Neural progenitor cell (in vitro differentiated cells): ENCODE results near the gene LRP5. TPM values are rescaled to one million over a fixed set of nuclear protein-coding genes. Genes with fewer than 3 reads are reported as not detected.

Source experiments
- DNase-seq: peaks from one replicate; pipeline ENCODE4 v3.0.0-alpha.2; 2016; ENCODE audit warnings: low spot score
- H2AFZ ChIP-seq: fragments of 200-600 bp; sonication (generic); replicated peaks from 2 replicates; pipeline ENCODE4 v1.6.1; 2016; ENCODE audit warnings: antibody characterized with exemption
- H3F3A ChIP-seq: fragments of 200-600 bp; sonication (generic); 2 replicates; pipeline ENCODE4 v1.6.1; 2016; ENCODE audit warnings: antibody characterized with exemption, low read depth
- H3K27ac ChIP-seq: fragments of 200-600 bp; sonication (generic); 2 replicates; pipeline ENCODE4 v1.5.1; 2016; ENCODE audit warnings: mild to moderate bottlenecking
- H3K27me3 ChIP-seq: fragments of 200-600 bp; sonication (generic); 2 replicates; pipeline ENCODE4 v1.6.1; 2016; ENCODE audit warnings: mild to moderate bottlenecking, moderate library complexity
- H3K36me3 ChIP-seq: fragments of 200-600 bp; sonication (generic); 2 replicates; pipeline ENCODE4 v1.5.1; 2016
- H3K4me1 ChIP-seq: fragments of 200-600 bp; sonication (generic); 2 replicates; pipeline ENCODE4 v1.6.1; 2016; ENCODE audit warnings: mixed run types
- H3K4me2 ChIP-seq: fragments of 200-600 bp; sonication (generic); 2 replicates; pipeline ENCODE4 v1.6.1; 2016
- H3K4me3 ChIP-seq: fragments of 200-600 bp; sonication (generic); 2 replicates; pipeline ENCODE4 v1.5.1; 2016
- H3K79me2 ChIP-seq: fragments of 200-600 bp; sonication (generic); 2 replicates; pipeline ENCODE4 v1.6.1; 2016; ENCODE audit warnings: low read depth
- H3K9ac ChIP-seq: fragments of 200-600 bp; sonication (generic); 2 replicates; pipeline ENCODE4 v1.6.1; 2016
- H3K9me3 ChIP-seq: fragments of 200-600 bp; sonication (generic); 2 replicates; pipeline ENCODE4 v1.5.1; 2016; ENCODE audit warnings: low read depth
- H4K20me1 ChIP-seq: fragments of 200-600 bp; sonication (generic); 2 replicates; pipeline ENCODE4 v1.6.1; 2016; ENCODE audit warnings: low read depth
- H3K27ac Mint-ChIP-seq: 3 replicates; pipeline ENCODE4 v1.8.0; 2021; ENCODE audit warnings: mixed read lengths
- H3K27me3 Mint-ChIP-seq: 2 replicates; pipeline ENCODE4 v1.8.0; 2022; ENCODE audit warnings: low read depth, mild to moderate bottlenecking, inconsistent platforms, moderate library complexity, mixed read lengths; ENCODE audit not compliant: insufficient read depth
- H3K36me3 Mint-ChIP-seq: 3 replicates; pipeline ENCODE4 v1.8.0; 2021; ENCODE audit warnings: mixed read lengths
- H3K4me1 Mint-ChIP-seq: 3 replicates; pipeline ENCODE4 v1.8.0; 2021; ENCODE audit warnings: mixed read lengths
- H3K4me3 Mint-ChIP-seq: 3 replicates; pipeline ENCODE4 v1.8.0; 2021; ENCODE audit warnings: mild to moderate bottlenecking, moderate library complexity, mixed read lengths
- H3K9me3 Mint-ChIP-seq: 3 replicates; pipeline ENCODE4 v1.8.0; 2020; ENCODE audit warnings: mixed read lengths
- EZH2 ChIP-seq: fragments of 200-600 bp; sonication (generic); IDR thresholded peaks from 2 replicates; pipeline ENCODE4 v1.6.1; 2017; ENCODE audit warnings: antibody characterized with exemption, mild to moderate bottlenecking, moderate library complexity
- EZH2phosphoT487 ChIP-seq: fragments of 200-600 bp; sonication (generic); IDR thresholded peaks from 2 replicates; pipeline ENCODE4 v1.6.1; 2017; ENCODE audit warnings: antibody characterized with exemption
- total RNA-seq: library from RNA; depleted of rRNA; stranded (reverse); fragments of >200 nt; gene quantifications from 2 replicates; pipeline ENCODE4 v1.2.3, GENCODE V29; 2015; ENCODE audit warnings: low replicate concordance
- TF ChIP-seq, protein P1 (sequence below): fragments of 200-600 bp; sonication (generic); IDR thresholded peaks from 2 replicates; pipeline ENCODE4 v1.5.1; 2017; ENCODE audit warnings: antibody characterized with exemption, mild to moderate bottlenecking

Gene LRP5
- total RNA-seq, 1 donor from 2014 or later = 7.3 TPM

DNA sequence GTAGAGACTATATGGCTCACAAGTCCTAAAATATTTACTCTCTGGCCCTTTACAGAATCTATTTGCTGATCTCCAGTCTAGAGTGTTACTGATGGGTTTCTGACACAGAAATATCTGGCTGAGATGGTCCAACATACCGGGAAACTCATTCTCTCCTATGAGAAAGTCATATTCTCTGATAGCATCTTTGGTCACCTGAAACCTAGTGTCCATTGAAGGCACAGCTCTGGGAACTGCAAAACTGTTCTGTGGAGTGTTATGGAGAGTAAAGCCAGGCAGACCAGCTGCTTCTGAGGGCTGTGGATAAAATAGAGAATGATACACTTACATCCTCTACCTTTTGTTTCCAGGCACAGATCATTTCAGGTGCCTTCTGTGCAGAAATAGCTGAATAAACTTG lies 38.1 kb upstream of the LRP5 start:
- peaks cover 25% of the 10 kb centered on the region for H3K4me1 Mint-ChIP-seq
- no peak overlapping the region for H3K4me2 ChIP-seq
- H3K9me3 ChIP-seq = no peaks in the 10 kb centered on the region
- H4K20me1 ChIP-seq = no peaks in the 10 kb centered on the region
- H3K4me1 ChIP-seq = peaks cover 5% of the 10 kb centered on the region
- no peaks in the 10 kb centered on the region for H3K27me3 Mint-ChIP-seq
- no peaks in the 10 kb centered on the region for H3K27me3 ChIP-seq
- TF ChIP-seq EZH2phosphoT487 (no peak), EZH2 (no peak)
- TF ChIP-seq, protein P1, sequence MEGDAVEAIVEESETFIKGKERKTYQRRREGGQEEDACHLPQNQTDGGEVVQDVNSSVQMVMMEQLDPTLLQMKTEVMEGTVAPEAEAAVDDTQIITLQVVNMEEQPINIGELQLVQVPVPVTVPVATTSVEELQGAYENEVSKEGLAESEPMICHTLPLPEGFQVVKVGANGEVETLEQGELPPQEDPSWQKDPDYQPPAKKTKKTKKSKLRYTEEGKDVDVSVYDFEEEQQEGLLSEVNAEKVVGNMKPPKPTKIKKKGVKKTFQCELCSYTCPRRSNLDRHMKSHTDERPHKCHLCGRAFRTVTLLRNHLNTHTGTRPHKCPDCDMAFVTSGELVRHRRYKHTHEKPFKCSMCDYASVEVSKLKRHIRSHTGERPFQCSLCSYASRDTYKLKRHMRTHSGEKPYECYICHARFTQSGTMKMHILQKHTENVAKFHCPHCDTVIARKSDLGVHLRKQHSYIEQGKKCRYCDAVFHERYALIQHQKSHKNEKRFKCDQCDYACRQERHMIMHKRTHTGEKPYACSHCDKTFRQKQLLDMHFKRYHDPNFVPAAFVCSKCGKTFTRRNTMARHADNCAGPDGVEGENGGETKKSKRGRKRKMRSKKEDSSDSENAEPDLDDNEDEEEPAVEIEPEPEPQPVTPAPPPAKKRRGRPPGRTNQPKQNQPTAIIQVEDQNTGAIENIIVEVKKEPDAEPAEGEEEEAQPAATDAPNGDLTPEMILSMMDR = no peak
- peaks cover 8% of the 10 kb centered on the region for H3F3A ChIP-seq
- no peak overlapping the region for H3K27ac Mint-ChIP-seq
- no peak overlapping the region for H3K27ac ChIP-seq
- no peaks in the 10 kb centered on the region for H3K36me3 ChIP-seq
- no peaks in the 10 kb centered on the region for H3K9me3 Mint-ChIP-seq
- H3K36me3 Mint-ChIP-seq = no peaks in the 10 kb centered on the region
- peak overlapping the region; percentile 66 for H3K4me3 Mint-ChIP-seq
- H2AFZ ChIP-seq = no peak overlapping the region
- H3K9ac ChIP-seq = no peak overlapping the region
- no peak overlapping the region for H3K4me3 ChIP-seq
- no peak for DNase-seq
- peaks cover 32% of the 10 kb centered on the region for H3K79me2 ChIP-seq

DNA sequence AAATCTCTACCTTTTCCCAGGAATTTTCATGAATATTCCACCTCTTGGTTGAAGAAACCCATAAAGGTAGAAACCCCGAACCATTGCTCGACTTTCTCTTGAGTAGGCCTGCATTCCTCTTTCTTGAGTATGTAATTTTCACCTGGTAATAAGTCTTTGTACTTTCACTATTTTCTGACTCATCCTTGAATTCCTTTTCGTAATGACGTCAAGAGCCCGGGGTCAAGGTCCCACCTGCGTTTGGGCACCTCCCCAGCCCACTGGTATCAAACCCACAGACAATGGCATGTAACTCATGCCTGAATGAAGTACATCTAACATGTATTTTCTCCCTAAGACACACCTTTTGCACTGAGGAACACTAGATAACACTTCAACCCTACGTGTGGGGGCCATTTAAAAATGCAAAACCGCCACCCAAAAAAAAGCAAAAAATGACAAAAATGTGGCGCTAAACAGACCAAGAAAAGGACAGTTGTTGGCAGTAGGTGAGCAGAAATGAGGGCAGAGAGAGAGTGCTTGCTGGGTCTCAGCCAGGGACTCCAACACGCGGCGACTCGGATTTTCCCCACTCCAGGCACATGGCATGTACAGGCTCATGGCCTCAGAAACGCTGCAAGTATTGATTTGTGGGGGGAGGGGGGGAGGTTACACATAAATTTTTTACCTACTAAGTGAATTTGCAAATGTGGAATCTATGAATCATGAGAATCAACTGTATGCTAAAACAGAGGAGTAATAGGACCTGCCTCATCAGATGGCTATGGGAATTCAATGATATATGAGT lies 36.5 kb upstream of the LRP5 start:
- Histone ChIP-seq H3K27ac (no peak overlapping the region), H3K4me2 (no peak overlapping the region), H3K36me3 (no peaks in the 10 kb centered on the region), H3K4me1 (peaks cover under 1% of the 10 kb centered on the region), H3K9me3 (no peaks in the 10 kb centered on the region), H3K9ac (no peak overlapping the region), H3K79me2 (peaks cover 16% of the 10 kb centered on the region), H3K4me3 (no peak overlapping the region), H4K20me1 (no peaks in the 10 kb centered on the region), H3F3A (peaks cover 8% of the 10 kb centered on the region), H3K27me3 (no peaks in the 10 kb centered on the region), H2AFZ (no peak overlapping the region)
- TF ChIP-seq EZH2phosphoT487 = no peak
- TF ChIP-seq EZH2 = no peak
- TF ChIP-seq, protein P1 = no peak
- no peaks in the 10 kb centered on the region for H3K36me3 Mint-ChIP-seq
- H3K27ac Mint-ChIP-seq = no peak overlapping the region
- H3K27me3 Mint-ChIP-seq = no peaks in the 10 kb centered on the region
- DNase-seq = no peak
- H3K9me3 Mint-ChIP-seq = no peaks in the 10 kb centered on the region
- no peak overlapping the region for H3K4me3 Mint-ChIP-seq
- peaks cover 11% of the 10 kb centered on the region for H3K4me1 Mint-ChIP-seq

DNA sequence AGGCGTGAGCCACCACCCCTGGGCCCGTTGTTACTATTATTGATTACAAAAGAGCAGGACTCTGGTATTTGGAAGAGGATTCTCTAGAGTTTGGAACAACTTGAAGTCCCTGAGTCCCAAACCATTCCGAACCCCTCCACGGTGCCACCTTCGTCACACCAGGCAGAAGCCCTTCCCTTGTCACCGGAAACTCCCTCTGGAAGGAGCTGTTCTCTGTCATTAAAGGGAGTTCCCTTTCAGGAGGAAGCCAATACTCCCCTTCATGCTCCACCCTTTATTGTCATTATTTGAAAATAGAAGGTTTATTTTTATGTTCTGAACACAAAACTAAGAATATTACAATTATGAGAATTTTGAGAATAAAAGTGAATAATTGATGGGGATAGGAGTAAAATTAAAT lies 35.5 kb upstream of the LRP5 start:
- no peak for TF ChIP-seq EZH2phosphoT487
- TF ChIP-seq EZH2 = no peak
- TF ChIP-seq, protein P1 = no peak
- Mint-ChIP-seq H3K36me3 (no peaks in the 10 kb centered on the region), H3K4me3 (no peak overlapping the region), H3K9me3 (no peaks in the 10 kb centered on the region), H3K27ac (no peak overlapping the region), H3K4me1 (peaks cover 8% of the 10 kb centered on the region), H3K27me3 (no peaks in the 10 kb centered on the region)
- Histone ChIP-seq H3K36me3 (no peaks in the 10 kb centered on the region), H4K20me1 (no peaks in the 10 kb centered on the region), H2AFZ (no peak overlapping the region), H3K9ac (no peak overlapping the region), H3K4me2 (no peak overlapping the region), H3K4me1 (no peaks in the 10 kb centered on the region), H3K79me2 (peaks cover 11% of the 10 kb centered on the region), H3K27ac (no peak overlapping the region), H3K9me3 (no peaks in the 10 kb centered on the region), H3K27me3 (no peaks in the 10 kb centered on the region), H3F3A (peaks cover 8% of the 10 kb centered on the region), H3K4me3 (no peak overlapping the region)
- DNase-seq = no peak
